ENCODE results near the gene POLE3.
A peak's percentile ranks its signal among the peaks of the same experiment; 100 is the strongest.
"Not testable (repeated sequence)": the region's sequence is repeated elsewhere in the genome, so short reads cannot be mapped to it uniquely, and the experiment has no call there.

Gene POLE3

DNA sequence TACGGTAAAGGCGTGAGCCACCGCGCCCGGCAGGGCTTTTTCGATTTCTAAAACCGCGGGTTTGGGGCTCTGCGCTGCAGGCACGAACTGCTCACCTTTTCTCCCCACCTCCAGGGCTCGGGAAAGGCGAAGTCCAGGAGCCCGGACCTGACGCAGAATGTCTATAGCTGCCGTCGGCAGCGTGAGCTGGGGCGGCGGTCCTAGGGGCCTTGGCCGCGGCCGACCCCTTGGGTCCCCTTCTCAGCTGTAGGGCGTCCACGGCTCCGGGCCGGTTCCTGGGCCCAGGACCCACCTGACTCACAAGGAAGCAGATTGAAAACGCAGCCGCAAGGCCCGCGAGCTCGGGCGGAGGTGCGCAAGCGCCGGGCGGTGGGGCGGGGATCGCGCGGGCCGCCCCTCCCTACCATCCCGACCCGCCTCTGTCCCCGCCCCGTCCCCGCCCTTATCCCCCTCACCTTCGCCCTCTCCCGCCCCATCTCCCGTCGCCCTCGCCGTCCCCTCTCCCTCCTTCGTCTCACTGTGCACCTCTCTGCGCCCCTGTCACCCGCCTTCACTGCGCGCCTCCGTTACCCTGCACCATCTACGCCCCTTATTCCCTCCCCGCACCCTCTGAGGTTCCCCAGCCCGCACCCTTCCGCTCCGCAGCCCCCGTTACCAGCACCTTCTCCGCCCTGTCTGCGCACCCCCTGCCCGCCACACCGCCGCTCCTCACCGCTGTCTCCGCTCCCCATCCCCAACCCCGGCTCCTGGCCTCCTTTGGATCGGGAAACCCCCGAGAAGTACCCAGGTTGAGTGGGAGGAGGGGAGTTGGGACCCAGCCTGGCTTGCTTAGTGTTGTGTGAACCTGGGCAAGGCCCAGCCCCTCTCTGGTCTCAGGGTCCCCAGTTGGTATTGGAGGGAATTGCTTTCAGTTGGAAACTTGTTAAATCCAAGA is 33.6 kb downstream of the POLE3 start, which contains the start of gene HDHD3:
HDHD3 (minus strand) TSS at position 353 of the 934 bp plus-strand sequence. CDS start 2,632 bp downstream, outside the sequence.
- peak; percentile 90 for DNase-seq (ENCODE audit: low spot score)

DNA sequence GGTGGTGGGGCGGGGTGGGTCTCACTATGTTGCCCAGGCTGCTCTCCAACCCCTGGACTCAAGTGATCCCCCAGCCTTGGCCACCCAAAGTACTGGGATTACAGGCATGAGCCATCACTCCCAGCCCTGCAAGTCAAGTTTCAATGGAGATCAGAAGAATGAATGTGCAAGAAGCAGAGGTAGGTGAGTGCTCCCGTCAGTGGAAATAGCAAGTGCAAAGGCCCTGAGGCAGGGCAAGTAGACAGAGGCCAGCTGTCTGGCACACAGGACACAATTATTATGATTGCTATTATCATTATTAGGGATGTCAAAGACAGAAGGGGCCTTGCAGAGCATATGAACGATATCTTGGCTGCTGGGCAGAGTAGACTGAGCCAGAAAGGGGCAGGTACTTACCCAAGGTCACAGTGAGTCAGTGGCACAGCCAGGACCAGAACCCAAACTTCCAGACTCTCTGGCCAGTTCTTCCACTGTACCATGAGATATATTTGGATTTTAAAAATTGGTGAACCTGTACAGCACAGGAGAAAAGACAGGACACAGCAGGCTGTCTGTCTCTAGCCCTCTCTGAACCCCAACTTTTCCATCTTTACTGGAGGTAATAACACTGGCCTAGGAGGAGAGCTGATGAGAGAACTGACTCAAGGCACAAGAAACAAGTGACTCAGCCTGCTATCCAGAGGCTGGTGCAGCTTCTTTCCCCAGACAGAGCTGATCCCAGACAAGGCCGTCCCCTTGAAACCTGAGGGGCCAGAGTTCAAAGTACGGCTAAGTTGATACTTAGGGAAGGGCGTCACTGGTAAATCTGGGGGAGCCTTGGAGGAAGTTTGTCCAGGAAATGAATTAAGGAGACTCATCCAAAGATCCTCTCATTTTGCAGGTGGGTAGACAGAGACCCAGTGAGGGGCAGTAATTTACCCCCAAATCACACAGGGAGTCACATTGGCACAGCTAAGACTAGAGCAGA is 35.1 kb downstream of the POLE3 start:
- no peak for DNase-seq (ENCODE audit: low spot score)

- no peak for DNase-seq (ENCODE audit: low spot score)
Measured at GRCh38 chr9:113373676-113374392, 36.6 kb downstream of the POLE3 start.

DNA sequence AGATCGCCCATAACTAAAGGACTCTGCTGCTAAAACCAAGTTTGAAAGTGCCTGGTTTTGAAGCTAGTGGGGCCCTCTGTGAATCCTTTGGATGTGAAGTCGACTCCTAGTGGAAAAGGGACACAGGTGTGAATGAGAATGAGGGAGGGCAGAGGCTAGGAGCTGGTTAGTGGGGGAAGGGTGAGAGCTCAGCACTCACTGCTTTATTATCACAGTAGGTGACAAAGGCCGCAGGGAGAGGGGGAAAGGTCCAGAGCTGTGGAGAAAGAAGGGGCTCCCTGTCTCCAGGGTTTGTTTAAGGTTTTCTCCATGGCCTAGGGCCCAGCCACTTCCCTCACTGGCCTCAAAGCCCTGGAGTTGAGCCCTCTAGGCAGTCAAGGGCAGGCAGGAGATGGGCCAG is 37.2 kb downstream of the POLE3 start:
- no peak for DNase-seq (ENCODE audit: low spot score)

DNA sequence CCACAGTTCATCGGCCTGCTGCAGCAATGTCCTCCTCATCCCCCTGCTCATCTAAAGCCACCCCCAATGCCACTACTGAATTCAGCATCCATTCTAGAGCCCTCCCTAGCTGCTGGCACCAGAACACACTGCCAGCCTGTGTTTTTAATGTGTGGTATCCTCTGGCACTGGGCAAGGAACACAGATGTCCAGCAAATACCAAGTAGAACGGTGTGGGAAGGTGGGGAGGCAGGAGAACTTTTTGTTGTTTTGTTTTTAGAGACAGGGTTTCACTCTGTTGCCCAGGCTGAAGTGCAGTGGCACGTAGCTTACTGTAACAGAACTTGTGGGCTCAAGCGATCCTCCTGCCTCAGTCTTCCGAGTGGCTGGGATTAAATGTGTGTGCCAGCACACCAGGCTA is 38.4 kb downstream of the POLE3 start:
- DNase-seq (ENCODE audit: low spot score): no peak

DNA sequence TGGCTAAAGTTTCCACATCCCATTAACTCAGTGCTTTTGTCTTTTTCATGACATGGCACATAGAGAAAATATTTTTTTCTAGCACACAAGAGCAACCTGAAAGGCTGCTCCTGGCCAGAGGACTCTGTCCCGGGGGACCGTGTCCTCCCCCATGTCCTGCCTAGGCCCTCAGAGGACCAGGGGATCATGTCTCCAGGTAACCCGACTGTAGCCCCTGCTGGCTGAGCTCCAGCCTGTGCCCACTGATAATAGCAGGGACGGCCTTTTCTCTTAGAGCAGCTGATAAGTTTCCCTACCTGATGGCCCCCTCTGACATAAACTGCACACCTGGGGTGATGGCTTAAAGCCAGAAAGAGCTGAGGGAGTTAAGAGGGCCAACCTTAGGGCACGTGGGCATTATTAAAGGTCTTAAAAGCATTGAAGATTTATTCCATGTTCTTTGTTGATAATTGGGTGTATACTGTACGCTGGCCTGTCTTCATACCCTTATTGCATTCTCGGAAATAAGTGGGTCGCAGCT is 39.6 kb downstream of the POLE3 start:
- no peak for DNase-seq (ENCODE audit: low spot score)

DNA sequence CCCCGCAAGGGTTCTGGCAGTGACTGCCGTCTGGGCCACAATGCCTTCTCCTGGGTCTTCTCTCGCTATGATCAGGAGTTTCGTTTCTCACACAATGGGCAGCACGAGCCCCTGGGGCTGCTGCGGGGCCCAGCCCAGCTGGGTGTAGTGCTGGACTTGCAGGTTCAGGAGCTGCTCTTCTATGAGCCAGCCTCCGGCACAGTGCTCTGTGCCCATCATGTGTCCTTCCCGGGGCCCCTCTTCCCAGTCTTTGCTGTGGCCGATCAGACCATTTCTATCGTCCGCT is 40.7 kb downstream of the POLE3 start:
- DNase-seq (ENCODE audit: low spot score): no peak

DNA sequence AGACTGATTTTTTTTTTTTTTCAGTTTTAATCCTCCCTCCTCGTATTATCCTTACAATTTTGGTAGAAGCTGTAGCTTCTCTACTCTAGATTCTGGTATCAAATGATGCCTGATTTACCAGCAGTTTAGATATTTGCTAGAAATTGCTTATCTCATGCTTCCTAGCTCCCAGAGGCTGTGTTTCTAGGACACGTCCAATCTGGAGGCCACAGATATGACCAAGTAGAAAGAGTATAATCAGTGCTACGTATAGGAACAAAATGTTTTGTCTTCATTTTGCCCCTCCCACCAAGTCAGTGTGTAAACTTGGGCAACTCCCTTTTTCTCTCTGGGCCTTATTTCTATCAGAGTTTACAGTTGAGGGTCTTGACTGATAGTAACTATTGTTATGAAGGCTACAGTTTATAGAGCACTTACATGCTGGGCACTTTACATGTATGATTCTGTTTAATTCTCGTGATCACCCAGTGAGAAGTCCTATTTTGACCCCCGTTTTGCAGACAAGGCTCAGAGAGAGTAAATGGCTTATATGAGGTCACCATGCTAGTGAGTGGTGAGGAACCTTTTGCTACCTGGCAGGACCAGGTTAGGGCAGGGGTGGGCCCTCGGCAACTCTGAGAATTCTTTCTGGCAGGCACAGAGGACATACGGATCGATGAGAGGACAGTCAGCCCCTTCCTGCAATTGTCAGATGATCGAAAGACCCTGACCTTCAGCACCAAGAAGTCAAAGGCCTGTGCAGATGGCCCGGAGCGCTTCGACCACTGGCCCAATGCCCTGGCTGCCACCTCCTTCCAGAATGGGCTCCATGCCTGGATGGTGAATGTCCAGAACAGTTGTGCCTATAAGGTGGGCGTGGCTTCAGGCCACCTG is 41.3 kb downstream of the POLE3 start:
- no peak for DNase-seq (ENCODE audit: low spot score)

GRCh38 chr9:113368348-113368981 is 42.0 kb downstream of the POLE3 start:
- no peak for DNase-seq (ENCODE audit: low spot score)

GRCh38 chr9:113365652-113366051 is 44.8 kb downstream of the POLE3 start:
- not testable (repeated sequence) for DNase-seq (ENCODE audit: low spot score)

DNA sequence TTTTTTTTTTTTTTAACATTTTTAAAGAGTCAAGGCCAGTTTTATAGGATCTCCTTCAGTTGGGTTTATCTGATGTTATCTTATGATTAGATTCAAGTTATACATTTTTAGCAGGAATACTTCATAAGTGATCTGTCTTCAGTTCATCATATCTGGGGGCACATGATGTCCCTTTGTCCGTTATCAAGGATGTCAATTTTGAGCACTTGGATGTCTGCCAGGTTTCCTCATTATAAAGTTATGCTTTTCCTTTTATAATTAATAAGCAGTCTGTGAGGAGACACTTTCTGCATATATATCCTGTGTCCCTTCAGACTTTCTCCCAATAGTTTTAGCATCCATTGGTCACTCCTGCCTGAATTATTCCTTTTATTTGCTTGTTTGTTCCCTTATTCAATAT is 45.5 kb downstream of the POLE3 start:
- DNase-seq (ENCODE audit: low spot score): no peak

- DNase-seq (ENCODE audit: low spot score): no peak
Measured at GRCh38 chr9:113363336-113363735, 47.1 kb downstream of the POLE3 start.

DNA sequence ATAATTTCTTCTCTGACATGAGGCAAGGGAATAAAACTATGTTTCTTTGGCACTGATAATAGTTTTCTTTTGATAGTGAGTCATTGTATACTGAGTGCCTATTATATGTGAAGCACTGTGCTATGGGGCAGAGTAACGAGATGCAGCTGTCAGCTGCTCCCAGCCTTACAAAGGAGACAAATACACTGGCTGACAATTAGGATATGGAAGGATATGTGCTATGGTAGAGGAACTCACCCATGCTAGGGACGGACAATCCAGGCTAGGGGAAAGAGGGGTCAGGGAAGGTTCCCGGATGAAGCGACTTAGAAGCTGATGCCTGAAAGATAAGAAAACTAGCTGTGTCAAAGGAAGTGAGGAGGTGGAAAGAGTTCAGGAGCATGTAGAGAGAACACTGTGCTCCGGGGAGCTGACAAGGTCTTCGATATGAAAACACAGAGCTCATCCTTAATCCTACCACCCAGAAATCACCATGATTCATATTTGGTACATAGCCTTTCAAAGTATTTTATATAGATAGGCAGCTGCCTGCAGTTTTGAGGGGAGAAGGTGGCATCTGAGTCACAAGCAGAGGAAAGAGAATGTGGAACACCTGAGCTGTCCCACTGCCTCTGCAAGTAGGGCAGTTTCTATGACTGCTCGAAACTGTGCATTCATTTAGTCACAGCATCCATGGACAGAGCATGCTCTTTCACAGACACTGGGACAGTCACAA is 49.0 kb downstream of the POLE3 start:
- DNase-seq (ENCODE audit: low spot score): peak; percentile 54

- no peak for DNase-seq (ENCODE audit: low spot score)
Measured at GRCh38 chr9:113360242-113360842, 50.1 kb downstream of the POLE3 start.

- no peak for DNase-seq (ENCODE audit: low spot score)
Measured at GRCh38 chr9:113359385-113359784, 51.1 kb downstream of the POLE3 start.

Data from hepatic stellate cell (primary cell).